Right hindlimb (tissue), 1 donor: ENCODE results near the gene CCDC192.

Experiments used
- DNase-seq: peaks from one replicate; pipeline ENCODE4 v3.0.0-alpha.2; 2018

CCDC192 gene

DNA sequence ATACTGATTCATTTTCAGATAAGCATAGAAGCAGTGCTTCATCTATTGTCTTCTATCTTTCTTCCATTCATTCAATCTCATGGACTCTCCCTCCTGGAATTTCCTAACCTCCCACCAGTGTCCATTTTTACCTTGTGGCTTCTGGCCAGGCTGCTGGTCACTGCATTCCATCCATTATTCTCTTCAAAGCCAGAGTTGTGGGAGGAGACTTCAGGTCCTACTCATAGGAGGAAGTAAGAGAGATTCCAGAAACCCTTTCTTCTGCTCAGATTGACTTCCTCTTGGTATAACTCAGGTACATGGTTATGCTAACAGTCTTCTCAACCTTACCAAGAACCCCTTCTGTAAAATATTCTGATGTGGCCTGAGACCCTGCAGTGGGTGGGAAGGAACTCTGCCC is 227.1 kb downstream of the CCDC192 start:
- DNase-seq, result no peak

DNA sequence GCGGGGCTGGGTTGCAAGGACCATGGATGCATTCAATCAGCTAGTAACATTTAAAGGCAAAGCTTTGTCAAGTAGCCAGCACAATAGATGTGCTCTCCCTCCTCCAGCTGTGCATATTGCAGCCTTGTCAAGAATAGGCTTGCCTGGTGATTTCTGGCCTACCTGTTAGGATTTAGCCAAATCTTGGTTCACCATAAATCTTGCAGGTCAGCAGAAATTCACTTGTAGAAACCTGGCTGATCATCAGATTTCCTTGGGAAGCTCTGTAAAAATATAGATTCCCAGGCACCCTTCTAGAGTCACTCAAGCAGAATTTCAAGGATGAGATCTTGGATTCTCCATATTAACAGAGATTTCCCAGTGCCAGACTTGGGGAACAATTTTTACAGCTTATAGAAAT is 228.2 kb downstream of the CCDC192 start:
- DNase-seq, result no peak

DNA sequence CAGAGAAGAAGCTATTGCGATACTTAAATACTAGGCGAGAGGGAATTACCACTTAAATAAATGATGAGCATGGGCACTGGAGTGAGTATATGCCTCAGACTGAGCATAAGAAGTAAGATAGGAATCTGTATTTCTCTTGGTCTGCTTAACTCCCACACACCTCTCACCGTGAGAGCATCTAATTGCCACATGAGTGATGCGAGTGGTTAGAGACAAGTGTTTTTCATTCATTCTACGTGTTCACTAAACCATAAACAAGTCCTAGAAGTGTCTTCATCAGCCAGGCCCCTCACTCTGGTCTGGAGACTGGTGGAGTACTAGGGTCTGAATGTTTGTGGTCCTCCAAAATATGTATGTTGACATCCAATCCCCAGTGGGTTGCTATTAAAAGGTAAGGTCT is 230.2 kb downstream of the CCDC192 start:
- no peak for DNase-seq

DNA sequence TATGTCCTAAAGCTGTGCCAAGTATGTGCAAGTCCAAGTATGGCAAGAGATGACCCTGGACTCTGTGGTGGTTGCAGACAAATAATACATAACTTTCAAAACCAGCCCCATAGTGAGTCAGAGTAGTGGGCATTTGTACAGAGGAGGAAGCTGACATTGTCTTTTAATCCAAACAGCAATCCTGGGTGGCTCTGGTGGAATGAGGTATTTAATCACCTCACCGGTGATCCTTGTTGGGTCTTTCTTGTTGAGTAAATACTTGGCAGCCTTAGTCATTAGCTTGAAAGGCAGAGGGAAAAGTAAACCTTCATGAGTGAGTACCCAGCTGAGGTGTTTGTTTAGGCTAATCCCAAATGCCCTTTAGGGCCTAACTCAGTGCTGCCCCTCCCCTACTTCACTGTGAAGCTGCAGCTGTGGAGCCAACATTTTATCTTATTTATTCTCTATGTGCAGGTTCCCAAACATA is 231.6 kb downstream of the CCDC192 start:
- DNase-seq, result no peak

DNA sequence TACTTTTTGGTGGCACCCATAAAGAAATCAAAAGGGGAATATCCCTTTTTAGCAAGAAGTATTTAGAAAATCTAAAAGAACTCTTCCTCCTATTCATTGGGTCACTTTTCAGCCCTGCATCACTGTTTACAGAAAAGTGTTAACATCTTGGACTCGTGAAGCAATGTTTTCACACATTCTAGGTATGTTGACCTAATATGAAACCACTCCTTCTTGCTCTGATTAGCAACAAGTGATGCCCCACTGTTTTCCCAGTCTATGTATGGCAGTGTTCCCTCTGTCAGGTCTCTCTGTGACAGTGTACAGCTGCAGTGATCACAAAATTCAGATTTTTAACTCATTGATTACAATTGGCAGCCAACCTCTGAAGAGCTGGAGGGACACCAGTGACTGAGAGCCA is 232.2 kb downstream of the CCDC192 start:
- DNase-seq, result no peak

DNA sequence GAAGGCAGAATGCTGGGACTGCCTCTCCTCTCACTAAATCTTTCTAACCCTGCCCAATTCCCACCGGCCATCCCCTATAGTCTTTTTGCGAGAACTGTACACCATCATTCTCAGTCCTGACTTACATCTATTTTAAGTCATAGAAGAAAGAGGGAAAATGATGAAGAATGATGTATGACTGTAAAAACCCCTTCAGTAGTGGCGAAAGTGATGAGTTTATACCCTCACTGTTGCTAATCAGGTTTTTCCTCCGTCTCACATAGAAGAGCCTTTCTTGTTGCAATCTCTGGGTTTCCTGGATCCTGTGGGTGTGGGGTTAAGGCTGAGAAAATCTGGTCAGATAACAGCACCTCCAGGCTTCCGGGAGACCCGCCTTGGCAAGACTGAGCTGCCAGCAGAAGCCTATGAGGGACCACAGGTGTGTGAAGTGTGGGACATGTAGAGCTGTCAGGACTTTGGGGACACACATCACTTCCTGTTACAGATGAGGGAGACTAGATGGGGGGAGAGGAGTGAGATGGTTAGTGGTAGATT is 233.3 kb downstream of the CCDC192 start:
- no peak for DNase-seq

DNA sequence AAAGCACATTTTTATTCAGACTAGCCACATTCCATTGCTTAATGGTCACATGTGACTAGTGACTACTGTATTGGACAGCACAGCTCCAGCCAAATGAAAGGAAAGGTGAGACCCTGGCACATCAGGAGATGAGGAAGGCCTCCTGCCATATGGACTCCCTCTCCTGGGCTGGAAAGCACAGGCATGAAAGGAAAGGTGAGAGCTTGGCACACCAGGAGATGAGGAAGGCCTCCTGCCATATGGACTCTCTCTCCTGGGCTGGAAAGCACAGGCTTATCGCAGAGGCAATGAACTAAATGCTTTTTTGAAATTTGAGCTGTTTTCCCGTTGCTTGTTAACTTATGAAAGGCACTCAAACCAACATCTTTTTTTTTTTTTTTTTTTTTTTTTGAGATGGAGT is 235.6 kb downstream of the CCDC192 start:
- no peak for DNase-seq

DNA sequence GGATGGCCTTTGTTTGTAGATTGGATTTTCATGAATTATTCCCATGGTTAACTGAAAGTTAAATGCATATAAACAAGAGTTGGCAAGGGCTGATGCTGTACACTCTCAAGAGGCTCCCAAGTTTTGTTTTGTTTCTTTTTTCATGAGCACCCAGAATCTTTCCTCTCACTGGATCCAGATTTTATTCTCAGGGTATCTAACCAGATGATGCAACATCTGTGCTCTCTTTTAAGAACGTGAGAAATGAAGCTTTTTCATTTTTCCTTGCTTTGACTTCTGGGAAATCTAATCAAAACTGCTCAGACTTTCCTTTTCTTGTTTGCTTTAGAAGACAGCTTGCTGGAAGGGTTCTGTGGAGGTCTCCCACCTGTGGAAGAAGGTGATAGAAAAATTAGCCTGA is 237.7 kb downstream of the CCDC192 start:
- DNase-seq, result no peak

DNA sequence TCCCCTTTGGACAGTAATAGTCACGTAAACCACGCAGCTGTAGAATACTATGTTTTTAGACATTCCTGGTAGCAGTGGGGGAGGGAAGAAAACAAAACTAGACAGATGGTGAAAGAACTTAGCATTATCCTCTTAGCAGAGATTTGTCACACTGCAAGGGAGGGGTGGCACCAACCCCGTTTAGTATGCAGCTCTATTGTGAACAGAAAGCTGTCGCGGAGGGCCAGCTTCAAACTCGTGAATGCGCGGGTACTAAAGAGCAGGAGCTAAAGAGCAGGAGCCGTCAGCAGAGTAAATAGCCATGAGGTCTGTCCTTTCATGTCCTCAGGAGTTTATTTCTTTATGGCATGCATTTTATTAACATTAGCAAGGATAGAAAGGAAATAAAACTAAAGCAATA is 238.5 kb downstream of the CCDC192 start:
- peak; percentile 29 for DNase-seq

DNA sequence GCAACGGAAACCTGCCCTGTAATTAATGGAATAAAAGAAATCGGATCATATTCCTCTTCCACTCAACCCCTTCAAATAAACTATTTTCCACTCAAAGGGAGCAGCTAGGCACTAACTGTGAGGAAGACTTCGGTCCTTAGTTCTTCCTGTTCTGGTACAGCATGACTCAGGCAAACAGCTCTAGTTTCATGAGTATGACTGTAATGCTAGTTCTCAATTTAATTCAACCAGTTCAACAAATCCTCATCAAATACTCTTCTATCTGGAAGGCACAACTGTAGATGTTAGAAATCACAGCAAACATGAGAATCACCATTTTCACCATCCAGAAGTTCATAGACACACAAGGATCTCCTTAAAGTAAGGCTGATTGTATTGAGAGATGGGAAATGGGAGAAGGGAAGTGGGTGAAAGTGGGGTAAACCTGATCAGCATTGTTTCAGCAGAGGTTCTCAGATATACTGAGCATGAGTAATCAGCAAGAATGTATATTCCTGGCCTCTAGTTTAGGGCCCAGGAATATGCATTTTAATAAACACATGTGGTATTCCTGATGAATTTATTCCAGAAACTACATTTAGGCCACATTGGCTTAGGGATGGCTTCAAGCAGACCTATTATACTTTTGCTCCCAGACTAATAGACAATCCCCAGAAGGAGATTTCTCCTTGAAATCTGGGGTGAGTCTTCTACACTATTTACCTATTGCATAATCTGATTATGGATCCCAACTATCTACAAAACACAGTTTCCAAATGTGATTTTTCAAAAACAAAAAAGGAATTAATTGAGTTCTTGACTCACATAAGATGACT is 239.3 kb downstream of the CCDC192 start:
- DNase-seq, result no peak

DNA sequence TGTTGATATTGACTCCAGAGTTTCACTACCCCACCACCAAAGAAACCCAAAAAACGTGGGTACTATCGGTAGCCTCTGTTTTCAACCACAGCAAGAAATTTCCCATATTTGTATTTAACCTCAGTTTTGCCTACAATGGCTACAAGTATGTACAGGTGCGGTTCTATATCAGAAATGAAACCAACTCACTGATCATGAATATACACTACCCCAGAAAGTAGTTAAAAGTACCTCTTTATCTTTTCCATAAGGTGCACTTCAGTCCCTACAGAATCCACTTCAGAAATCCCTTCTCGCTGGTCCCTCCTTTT is 239.8 kb downstream of the CCDC192 start:
- no peak for DNase-seq

DNA sequence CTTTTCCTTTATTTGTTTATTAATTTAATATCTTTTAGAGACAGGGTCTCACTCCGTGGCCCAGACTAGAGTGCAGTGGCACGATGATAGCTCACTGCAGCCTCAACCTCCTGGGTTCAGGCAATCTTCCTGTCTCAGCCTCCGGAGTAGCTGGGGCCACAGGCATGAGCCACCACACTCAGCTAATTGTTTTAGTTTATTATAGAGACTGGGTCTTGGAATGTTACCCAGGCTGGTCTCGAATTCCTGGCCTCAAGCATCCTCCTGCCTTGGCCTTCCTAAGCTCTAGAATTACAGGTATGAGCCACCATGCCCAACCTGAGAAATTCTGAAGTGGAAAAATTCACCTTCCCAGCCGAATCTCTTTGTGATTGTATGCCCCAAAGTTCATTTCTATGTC is 240.9 kb downstream of the CCDC192 start:
- no peak for DNase-seq

DNA sequence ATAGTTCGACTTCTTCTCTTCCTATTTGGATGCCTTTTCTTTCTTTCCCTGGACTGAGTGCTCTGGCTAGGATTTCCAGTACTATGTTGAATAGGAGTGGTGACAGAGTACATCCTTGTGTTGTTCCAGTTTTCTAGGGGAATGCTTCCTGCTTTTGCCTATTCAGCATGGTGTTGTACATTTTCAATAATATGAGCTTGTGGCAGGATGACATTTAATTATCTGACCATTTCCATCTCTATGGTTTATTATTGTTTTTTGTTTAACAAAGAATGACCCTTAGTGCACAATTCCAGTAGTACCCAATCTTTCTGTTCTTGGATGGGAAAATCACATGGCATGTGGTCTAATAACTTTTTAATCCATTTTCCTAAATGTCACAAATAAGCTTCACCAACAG is 244.8 kb downstream of the CCDC192 start:
- DNase-seq, result no peak

DNA sequence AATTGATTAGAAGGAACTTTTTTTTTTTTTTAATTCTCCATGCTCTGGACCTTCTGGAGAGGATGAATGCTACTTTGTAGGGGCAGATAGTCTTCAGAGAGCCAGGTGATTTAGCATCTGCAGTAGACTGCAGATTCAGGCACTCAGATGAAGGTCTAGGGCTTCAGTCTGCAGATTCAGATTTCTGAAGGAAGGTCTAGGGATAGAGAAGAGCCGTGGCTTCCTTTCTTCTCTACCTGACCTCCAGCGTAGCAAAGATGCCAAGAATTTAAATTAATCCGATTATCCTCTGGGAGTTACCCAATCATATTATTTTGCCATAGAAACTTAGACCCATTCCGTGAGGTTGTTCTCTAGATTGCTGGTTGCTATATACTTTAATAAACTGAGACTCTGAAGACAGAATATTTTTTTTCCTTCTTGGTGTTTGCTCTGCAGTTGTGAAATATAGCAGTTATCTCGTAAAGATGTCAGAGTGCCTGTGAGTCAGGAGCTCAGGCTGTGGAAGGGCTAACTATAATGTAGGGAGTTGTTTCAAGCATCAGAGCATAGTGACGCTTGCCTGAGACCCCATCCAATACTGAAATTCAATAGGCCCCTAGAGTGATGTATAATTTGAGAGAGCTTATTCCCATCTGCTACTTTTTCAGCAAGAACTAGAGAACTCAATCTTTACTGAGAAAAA is 247.7 kb downstream of the CCDC192 start:
- DNase-seq, result peak; percentile 55

DNA sequence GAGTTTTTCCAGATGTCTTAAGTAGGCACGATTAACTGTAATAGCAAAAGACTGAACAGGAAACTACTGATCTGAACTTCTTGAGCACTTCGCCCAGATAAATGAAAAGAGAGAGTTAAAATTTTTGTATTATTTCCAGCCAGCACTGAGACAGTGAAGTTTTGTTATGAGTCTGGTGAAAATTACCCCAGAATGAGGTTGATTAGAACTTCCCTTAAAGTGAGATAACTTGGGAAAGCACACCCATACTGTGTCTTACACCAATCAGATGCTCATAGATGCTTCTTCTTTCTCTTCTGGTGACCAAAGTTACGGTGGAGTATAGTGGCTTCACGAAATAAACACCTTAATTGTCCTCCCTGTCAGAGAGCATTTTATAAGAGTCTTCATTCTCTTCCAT is 248.6 kb downstream of the CCDC192 start:
- no peak for DNase-seq

DNA sequence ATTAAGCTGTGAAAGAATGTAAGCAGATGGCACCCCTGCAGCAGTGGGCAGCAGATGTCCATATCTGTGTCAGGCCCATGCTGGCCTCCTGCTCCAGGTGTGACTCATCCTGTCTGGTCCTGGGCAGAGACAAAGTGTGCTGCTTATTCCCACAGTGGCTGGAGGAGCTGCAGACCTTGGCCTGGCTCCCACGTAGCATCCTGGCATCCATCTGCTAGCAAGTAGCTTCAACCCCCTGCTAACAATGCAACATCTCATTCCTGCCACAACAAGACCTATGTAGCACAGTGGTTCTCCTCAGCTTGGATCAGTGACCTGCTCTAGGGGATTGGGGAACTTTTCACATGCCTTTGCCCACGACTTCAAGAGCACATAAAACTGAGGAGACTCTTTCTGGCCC is 254.0 kb downstream of the CCDC192 start:
- DNase-seq, result no peak

DNA sequence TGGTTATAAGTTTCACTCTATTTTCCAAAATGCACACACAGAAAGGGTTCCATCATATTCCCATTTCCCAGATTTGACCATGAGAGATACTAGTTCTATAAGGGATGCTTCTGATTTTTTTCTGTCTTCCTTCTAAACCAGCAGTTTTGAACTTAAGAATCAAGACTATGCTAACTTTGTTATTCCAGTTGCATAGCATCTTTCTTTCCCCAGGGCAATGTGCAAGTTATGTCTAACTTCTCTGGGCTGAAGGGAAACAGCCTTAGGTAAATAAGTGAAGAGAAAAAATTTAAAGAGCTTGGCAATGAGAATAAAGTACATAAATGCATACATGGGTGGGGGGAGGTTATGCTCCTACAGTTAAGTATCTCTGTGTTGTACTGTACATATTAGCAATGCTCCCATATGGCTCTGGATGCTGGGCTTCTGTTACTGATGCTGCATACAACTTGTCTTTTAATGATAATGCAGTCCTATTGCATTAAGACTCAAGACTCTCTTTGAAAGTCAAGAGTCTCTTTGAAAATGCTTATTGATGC is 254.6 kb downstream of the CCDC192 start:
- no peak for DNase-seq

DNA sequence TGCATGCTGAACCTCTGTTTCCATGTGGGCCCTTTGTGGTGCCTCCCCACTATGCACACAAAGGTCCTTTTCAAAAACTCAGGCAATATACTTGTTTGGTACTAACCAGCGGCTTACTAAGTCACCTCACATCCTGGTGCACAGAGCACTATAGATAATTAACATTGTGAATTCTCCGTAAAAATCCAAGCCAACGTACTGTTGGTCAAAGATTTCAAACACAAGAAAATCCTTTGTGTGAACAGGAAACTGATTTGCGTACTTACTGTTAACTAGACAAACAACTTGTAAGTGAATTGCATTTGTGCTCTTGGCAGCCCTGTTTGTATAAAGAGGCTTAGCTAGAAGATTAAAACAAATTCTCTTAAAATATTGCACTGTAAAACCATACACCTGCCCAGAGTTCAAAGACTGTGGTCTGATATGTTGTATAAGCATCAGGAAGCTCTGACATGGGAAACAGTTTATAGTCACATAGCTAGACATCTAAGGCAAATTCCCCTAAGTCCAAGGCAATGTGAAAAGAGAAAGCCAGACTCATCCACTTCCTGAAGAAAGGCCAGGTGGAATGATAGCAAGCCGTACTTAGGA is 255.3 kb downstream of the CCDC192 start:
- no peak for DNase-seq

DNA sequence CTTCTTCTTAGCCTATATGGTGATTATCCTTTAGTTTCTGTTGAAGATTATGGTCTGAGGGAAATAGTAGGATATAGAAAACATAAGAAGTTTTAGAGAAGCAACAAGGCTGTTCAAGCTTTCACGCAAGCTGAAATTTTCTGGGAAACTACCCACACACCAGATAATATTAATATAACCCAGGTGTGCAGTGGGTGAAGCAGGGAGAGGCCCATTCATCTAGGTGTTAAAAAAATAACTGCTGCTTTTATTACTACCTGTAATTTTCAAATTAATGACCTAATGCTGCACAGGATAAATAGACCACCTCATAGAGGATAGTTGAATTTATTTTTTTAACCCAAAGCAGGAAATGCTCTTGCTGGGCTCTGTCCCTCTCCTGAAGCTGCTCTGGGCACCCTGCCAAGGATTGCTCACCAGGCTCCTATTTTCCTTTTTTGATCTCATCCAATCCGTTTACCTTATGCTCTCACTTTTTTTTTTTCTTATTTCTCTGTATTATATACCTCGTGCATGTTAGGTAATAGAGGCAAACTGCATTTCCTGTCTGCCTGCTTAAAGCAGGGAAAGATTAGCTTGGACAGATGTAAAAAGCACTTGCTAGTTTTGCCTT is 256.1 kb downstream of the CCDC192 start:
- DNase-seq, result peak; percentile 63

DNA sequence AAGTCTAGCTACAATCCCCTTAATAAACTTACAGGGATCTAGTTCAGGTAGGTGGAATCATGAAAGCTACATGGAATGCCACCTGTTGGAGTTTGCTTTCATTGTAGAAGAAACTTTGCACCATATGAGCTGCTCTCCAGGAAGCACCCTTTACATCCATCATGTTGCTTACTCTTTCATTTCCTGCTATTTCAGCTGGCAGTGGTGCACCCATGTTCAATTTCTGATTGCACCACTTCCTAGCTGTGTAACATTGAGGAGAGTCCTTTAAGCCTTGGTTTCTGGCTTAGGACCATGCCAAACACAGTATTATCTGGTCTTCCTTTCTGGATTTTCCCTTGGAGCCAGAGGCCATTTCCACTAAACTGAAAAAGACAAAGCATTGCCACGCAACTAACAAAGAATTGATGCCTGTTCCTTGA is 257.1 kb downstream of the CCDC192 start:
- no peak for DNase-seq

DNA sequence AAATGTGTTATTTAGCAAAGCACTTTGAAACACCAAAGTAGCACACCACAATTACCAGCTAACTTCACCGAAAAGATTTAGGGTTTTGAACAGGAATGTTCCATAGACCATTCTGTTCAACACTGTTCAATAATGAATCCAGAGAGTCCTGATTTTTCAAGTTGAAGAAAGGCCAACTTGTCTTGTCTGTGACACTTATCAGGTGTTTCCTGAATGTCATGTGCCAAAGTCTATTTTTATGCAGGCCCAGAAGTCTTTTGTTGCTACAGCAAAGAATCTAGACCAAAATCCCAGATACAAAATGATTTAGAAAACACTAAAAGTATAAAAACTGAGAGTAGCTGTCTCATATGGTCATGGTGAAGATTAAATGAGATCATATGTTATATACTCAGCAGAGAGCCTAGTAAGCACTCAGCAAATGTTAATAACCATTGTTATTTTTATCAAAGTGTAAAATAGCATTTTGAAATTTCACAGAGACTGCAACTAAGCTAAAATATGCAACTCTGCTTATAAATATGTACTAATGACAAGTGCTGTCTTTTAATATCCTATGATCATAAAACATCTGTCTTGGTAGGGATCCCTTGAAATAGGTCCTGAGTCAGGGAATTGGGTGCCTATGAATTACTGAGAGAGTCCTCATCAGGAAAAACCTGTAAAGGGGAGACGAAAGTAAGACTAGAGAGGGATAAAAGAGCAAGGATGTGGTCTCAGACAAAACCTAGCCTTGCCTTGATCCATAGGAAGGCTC is 258.0 kb downstream of the CCDC192 start:
- DNase-seq, result no peak

DNA sequence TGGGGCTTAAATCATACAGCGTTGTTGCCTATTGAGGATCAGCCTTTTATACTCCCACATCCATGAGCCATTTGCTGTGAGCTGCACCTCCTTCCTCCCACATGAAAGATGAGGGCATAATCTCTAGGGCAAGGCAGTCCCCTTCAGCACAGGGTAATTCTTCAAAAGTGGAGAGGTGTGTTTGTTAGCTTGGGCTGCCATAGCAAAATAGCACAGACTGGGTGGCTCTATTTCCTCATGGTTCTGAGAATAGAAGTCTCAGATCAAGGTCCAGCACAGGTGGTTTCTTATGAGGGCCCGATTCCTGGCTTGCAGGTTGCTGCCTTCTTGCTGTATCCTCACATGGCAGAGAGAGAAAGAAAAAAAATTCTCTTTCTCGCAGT is 258.6 kb downstream of the CCDC192 start:
- no peak for DNase-seq

DNA sequence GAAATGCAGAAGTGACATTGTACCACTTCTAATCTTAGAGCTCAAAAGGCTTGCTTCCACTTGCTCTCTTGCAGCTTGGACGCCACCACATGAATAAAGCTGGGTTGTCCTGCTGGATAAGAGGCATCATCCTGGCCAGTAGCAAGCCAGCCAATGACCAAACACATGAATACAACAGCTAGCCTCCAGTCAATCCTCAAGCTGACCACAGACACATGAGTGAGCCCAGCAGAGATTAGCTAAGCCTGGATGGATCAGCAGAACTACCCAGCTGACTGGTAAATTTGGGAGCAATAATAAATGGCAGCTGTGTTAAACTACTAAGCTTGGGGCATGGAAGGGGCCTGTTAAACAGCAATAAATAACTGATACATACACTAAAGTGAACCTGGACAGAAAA is 259.3 kb downstream of the CCDC192 start:
- no peak for DNase-seq
